BLaER1 (cell line): ENCODE results near the gene ADCY9.
"Not testable (repeated sequence)": the region's sequence is repeated elsewhere in the genome, so short reads cannot be mapped to it uniquely, and the experiment has no call there.

Experiments
- H3K27ac ChIP-seq: shearing (Covaris generic); formaldehyde crosslinking; 2 replicates; pipeline ENCODE4 v1.8.1; 2022
- H3K27me3 ChIP-seq: shearing (Covaris generic); formaldehyde crosslinking; 2 replicates; pipeline ENCODE4 v1.8.1; 2022
- H3K36me3 ChIP-seq: shearing (Covaris generic); formaldehyde crosslinking; 2 replicates; pipeline ENCODE4 v1.8.1; 2022
- H3K4me1 ChIP-seq: shearing (Covaris generic); formaldehyde crosslinking; 2 replicates; pipeline ENCODE4 v1.8.1; 2022
- H3K4me2 ChIP-seq: shearing (Covaris generic); formaldehyde crosslinking; 2 replicates; pipeline ENCODE4 v1.8.1; 2022
- H3K4me3 ChIP-seq: shearing (Covaris generic); formaldehyde crosslinking; 2 replicates; pipeline ENCODE4 v1.8.1; 2022
- H3K9ac ChIP-seq: shearing (Covaris generic); formaldehyde crosslinking; 2 replicates; pipeline ENCODE4 v1.8.1; 2022
- H3K9me3 ChIP-seq: shearing (Covaris generic); formaldehyde crosslinking; 2 replicates; pipeline ENCODE4 v1.8.1; 2022
- H4K20me1 ChIP-seq: shearing (Covaris generic); formaldehyde crosslinking; 2 replicates; pipeline ENCODE4 v1.8.1; 2022
- Cebpa-rat ChIP-seq: shearing (Covaris generic); IDR thresholded peaks from 2 replicates; pipeline ENCODE4 v1.8.1; 2022

Gene ADCY9

DNA sequence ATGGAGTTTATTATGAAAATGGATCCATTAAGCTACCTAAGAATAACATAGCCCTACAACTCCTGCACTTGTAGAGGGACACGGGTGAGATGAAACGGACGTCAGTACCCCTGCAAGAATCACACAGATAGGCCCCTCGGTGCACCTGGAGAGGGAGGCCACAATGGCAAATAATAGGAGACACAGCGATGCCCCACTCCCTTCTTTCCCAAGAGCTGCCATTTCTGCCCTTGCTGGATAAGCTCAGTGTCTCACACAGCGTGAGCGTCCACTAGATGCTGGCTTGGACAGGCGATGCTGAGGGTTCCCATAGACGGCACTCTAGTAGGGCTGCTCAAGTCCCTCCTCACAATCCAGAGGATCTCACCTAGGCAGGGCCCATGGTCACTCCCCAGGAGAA is 67.8 kb downstream of the ADCY9 start:
- H3K9me3 ChIP-seq, result peaks cover 19% of the 10 kb centered on the region
- peaks cover 98% of the 10 kb centered on the region for H3K4me1 ChIP-seq
- no peak overlapping the region; the same call in 1 of the 2 replicates for H3K9ac ChIP-seq
- H3K27me3 ChIP-seq, result no peaks in the 10 kb centered on the region
- peak overlapping the region; percentile 99 for H3K4me2 ChIP-seq
- H3K4me3 ChIP-seq, result no peak overlapping the region
- H3K27ac ChIP-seq, result peak overlapping the region; percentile 98
- no peaks in the 10 kb centered on the region for H4K20me1 ChIP-seq
- TF ChIP-seq Cebpa-rat, result no peak
- H3K36me3 ChIP-seq, result peaks cover 28% of the 10 kb centered on the region

DNA sequence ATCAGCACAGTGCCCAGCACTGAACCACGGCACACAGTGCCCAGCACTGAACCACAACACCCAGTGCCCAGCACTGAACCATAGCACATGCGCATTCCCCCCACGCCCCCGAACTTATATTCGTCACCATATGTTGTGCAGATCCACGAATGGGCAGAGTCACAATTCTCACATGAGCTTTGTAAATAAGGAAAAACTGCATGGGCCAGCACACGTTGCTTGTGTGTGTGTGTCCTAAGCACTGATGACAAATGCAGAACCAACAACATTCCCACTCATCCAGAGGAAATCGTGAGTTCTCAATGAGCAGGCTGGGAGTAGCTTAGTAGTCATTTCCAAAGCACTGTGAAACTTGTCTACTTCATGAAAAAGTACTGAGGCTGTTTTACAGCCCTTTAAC is 70.0 kb downstream of the ADCY9 start:
- H3K36me3 ChIP-seq, result peaks cover 39% of the 10 kb centered on the region
- H3K4me3 ChIP-seq, result no peak overlapping the region
- H3K4me2 ChIP-seq, result peak overlapping the region; percentile 61
- no peaks in the 10 kb centered on the region for H4K20me1 ChIP-seq
- H3K9me3 ChIP-seq, result peaks cover 19% of the 10 kb centered on the region
- peaks cover 93% of the 10 kb centered on the region for H3K4me1 ChIP-seq
- H3K27me3 ChIP-seq, result no peaks in the 10 kb centered on the region
- no peak overlapping the region for H3K9ac ChIP-seq
- peak overlapping the region; percentile 45 for H3K27ac ChIP-seq
- no peak for TF ChIP-seq Cebpa-rat

DNA sequence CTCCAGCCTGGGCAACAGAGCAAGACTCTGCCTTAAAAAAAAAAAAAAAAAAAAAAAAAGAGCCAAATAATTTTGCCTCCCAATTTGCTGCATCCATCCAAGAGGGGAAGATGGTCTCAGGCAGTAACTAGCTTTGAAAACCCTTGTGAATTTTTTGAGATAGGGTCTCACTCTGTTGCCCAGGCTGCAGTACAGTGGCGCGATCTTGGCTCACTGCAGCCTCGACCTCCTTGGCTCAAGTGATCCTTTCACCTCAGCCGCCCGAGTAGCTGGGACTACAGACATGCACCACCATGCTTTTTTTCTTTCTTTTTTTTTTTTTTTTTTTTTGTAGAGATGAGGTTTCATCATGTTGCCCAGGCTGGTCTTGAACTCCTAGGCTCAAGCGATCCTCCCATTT is 70.7 kb downstream of the ADCY9 start:
- peaks cover 93% of the 10 kb centered on the region for H3K4me1 ChIP-seq
- H3K27ac ChIP-seq, result 0 out of 2 replicates have a peak overlapping the region, but pooled peaks have one; percentile 45
- H3K4me3 ChIP-seq, H4K20me1 ChIP-seq, H3K27me3 ChIP-seq, H3K9ac ChIP-seq: not testable (repeated sequence)
- H3K36me3 ChIP-seq, result peaks cover 40% of the 10 kb centered on the region
- H3K9me3 ChIP-seq, result peaks cover 26% of the 10 kb centered on the region
- peak overlapping the region; percentile 71 for H3K4me2 ChIP-seq

DNA sequence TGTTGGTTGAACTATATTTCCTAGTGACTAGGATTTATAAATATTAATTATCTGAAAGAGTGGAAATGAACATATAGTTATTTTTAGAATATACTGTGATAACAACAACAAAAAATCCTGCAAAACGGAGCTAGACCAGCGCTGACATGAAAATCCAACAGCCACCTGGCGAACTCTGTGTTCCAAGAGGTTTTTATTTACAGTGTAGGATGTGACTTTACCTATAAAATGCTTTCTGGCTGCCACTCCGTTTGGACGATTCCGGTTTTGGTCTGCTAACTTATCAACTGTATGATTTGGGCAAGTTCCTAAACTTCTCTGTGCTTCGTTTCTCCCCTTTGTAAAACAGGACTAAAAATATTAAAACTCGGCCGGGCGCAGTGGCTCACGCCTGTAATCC is 73.7 kb downstream of the ADCY9 start:
- no peak overlapping the region for H3K9ac ChIP-seq
- no peak for TF ChIP-seq Cebpa-rat
- H3K4me1 ChIP-seq, result peaks cover 64% of the 10 kb centered on the region
- H3K36me3 ChIP-seq, result peaks cover 51% of the 10 kb centered on the region
- no peak overlapping the region; the same call in 1 of the 2 replicates for H3K27ac ChIP-seq
- no peak overlapping the region for H3K4me3 ChIP-seq
- H3K9me3 ChIP-seq, result peaks cover 14% of the 10 kb centered on the region; the same call in 1 of the 2 replicates
- 0 out of 2 replicates have a peak overlapping the region, but pooled peaks have one; percentile 2 for H3K4me2 ChIP-seq
- no peaks in the 10 kb centered on the region for H3K27me3 ChIP-seq
- no peaks in the 10 kb centered on the region for H4K20me1 ChIP-seq

DNA sequence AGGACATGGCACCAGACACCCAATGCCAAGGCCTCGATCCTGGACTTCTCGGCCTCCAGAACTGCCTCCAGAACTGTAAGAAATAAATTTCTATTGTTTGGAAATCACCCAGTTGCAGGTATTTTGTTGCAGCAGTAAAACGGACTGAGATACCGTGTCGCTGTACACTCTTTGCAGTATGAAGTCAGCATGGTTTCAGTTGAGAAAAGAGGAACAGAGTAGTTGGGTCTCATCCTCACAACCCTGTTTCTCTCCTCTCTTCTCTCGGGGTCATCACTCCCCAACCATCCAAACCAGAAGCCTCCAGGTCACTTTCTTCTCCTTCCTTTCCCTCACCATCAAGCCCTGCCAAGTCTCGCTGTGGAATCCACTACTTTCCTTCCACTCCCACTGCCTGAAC is 77.8 kb downstream of the ADCY9 start:
- H3K27ac ChIP-seq, result 0 out of 2 replicates have a peak overlapping the region, but pooled peaks have one; percentile 24
- no peak for TF ChIP-seq Cebpa-rat
- peaks cover 69% of the 10 kb centered on the region for H3K36me3 ChIP-seq
- H3K9me3 ChIP-seq, result 0 out of 2 replicates have a peak, but pooled peaks cover 10% of the 10 kb centered on the region
- peaks cover 43% of the 10 kb centered on the region for H3K4me1 ChIP-seq
- peaks cover 11% of the 10 kb centered on the region; the same call in 1 of the 2 replicates for H4K20me1 ChIP-seq
- H3K27me3 ChIP-seq, result no peaks in the 10 kb centered on the region
- no peak overlapping the region for H3K4me3 ChIP-seq
- H3K4me2 ChIP-seq, result no peak overlapping the region
- H3K9ac ChIP-seq, result no peak overlapping the region

DNA sequence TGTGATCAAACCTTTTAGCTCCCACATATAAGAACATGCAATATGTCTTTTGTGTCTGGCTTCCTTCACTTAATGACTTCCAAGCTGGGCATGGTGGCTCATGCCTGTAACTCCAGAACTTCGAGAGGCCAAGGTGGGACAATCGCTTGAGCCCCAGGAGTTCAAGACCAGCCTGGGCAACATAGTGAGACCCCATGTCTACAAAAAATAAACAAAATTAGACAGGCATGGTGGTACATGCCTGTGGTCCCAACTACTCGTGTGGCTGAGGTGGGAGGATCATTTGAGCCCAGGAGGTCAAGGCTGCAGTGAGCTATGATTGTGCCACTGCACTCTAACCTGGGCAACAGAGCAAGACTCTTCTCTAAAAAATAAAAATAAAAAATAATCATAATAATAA is 79.3 kb downstream of the ADCY9 start:
- not testable (repeated sequence) for H3K4me2 ChIP-seq, H3K27ac ChIP-seq, H3K9ac ChIP-seq, H3K4me3 ChIP-seq, H3K27me3 ChIP-seq
- 0 out of 2 replicates have a peak, but pooled peaks cover 10% of the 10 kb centered on the region for H3K9me3 ChIP-seq
- H3K36me3 ChIP-seq, result peaks cover 62% of the 10 kb centered on the region
- peaks cover 11% of the 10 kb centered on the region; the same call in 1 of the 2 replicates for H4K20me1 ChIP-seq
- peaks cover 43% of the 10 kb centered on the region for H3K4me1 ChIP-seq

DNA sequence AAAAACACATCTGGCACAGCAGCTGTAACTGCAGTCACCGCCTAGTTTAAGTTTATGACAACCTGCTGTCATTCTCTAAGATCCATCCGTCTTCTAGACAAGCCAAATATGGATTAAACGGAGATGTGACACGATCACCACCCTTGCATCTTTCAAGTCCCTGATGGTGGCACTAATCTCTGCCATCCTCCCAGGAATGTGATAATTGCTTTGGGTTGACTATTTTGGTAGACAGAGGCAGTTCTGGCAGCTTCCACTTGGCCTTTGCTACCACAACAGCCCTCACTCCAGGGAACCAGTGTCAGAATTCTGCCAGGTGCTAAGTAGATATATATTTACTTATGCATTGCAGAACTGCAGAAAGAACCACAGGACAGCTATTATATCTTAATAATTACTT is 81.3 kb downstream of the ADCY9 start:
- Histone ChIP-seq H3K4me2 (no peak overlapping the region), H4K20me1 (peaks cover 11% of the 10 kb centered on the region; the same call in 1 of the 2 replicates), H3K36me3 (peaks cover 57% of the 10 kb centered on the region), H3K9me3 (peaks cover 5% of the 10 kb centered on the region), H3K9ac (no peak overlapping the region), H3K27me3 (no peaks in the 10 kb centered on the region), H3K4me3 (no peak overlapping the region), H3K27ac (no peak overlapping the region), H3K4me1 (peaks cover 55% of the 10 kb centered on the region)
- TF ChIP-seq Cebpa-rat, result no peak

DNA sequence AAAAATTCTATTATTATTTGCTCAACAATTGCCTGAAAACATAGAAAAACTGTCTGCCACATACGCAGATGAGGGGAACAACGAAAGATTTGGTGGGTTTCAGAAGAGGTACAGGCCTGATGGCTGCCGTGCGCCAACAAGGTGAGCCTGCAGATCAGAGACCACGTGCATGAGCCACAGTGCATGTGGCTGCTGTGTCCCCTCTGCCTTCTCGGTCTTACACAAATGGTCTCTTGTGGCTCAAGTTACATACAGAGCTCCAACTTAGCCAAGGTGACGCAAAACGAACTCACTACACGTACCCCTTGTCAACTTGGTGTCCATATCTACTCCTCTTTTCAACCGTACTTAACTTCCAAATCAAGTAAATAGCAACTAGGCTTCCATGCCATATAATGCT is 82.3 kb downstream of the ADCY9 start:
- Histone ChIP-seq H4K20me1 (peaks cover 11% of the 10 kb centered on the region; the same call in 1 of the 2 replicates), H3K27ac (peak overlapping the region; percentile 21; the same call in 1 of the 2 replicates), H3K4me1 (peaks cover 62% of the 10 kb centered on the region), H3K4me3 (no peak overlapping the region), H3K9me3 (peaks cover 9% of the 10 kb centered on the region), H3K27me3 (no peaks in the 10 kb centered on the region), H3K9ac (no peak overlapping the region; the same call in 1 of the 2 replicates), H3K36me3 (peaks cover 58% of the 10 kb centered on the region), H3K4me2 (peak overlapping the region; percentile 71; the same call in 1 of the 2 replicates)
- TF ChIP-seq Cebpa-rat, result no peak

DNA sequence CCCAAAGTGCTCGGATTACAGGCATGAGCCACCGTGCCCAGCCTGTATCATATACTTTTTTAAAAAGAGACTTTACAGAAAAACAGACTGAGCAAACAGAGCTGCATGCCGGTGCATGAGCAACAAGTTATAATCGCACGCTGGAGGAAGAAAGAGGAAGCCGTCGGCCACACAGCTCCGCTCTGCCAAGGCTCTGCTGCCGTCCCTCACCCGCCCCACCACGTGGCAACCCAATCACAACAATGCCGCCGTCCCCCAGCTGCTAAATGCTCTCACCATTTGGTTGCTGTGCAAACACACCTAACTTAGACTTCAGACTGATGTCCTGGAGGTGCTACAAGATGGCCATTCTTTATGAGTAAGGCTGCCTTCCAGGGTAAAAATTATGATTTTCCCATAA is 83.5 kb downstream of the ADCY9 start:
- 0 out of 2 replicates have a peak overlapping the region, but pooled peaks have one; percentile 35 for H3K9ac ChIP-seq
- H3K9me3 ChIP-seq, result peaks cover 17% of the 10 kb centered on the region
- H3K27ac ChIP-seq, result peak overlapping the region; percentile 21
- peaks cover 58% of the 10 kb centered on the region for H3K36me3 ChIP-seq
- no peak overlapping the region for H3K4me3 ChIP-seq
- H3K27me3 ChIP-seq, result no peaks in the 10 kb centered on the region
- peaks cover 11% of the 10 kb centered on the region; the same call in 1 of the 2 replicates for H4K20me1 ChIP-seq
- no peak for TF ChIP-seq Cebpa-rat
- peaks cover 62% of the 10 kb centered on the region for H3K4me1 ChIP-seq
- peak overlapping the region; percentile 71 for H3K4me2 ChIP-seq

DNA sequence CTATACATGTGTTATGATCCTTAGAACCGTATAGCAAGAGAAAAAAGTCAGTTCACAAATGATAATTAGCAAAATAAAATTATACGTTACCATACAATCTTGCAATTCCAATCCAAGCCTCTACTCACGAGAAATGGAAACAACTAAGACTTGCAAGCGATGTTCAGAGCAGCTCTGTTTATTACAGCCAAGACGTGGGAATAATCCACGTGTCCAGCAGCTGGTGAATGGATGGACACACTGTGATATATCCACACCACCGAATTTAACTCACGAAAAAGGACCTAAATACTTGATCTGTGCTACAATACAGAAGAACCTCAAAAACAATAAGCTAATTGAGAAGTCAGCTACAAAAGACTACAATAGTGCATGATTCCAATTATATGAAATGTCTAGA is 88.1 kb downstream of the ADCY9 start:
- no peak overlapping the region for H3K27ac ChIP-seq
- peaks cover 75% of the 10 kb centered on the region for H3K36me3 ChIP-seq
- H3K4me3 ChIP-seq, result no peak overlapping the region
- H3K27me3 ChIP-seq, result no peaks in the 10 kb centered on the region
- peaks cover 44% of the 10 kb centered on the region for H3K4me1 ChIP-seq
- H3K9ac ChIP-seq, result no peak overlapping the region
- no peak for TF ChIP-seq Cebpa-rat
- no peak overlapping the region for H3K4me2 ChIP-seq
- H3K9me3 ChIP-seq, result peaks cover 28% of the 10 kb centered on the region
- H4K20me1 ChIP-seq, result peaks cover 20% of the 10 kb centered on the region
